ENCODE results near the gene SPTSSB. TPM values are rescaled to one million over a fixed set of nuclear protein-coding genes. Genes with fewer than 3 reads are reported as not detected.

The SPTSSB gene
- total and polyA plus RNA-seq, 2 donors (not counting 1 experiment from before 2014, with no cell fraction given), result under 0.01 TPM; not detected in 1

GRCh38 chr3:161336661-161337060, 34.7 kb downstream of the SPTSSB start:
- Histone ChIP-seq H3K9ac (ENCODE audit: insufficient read depth, low read length) (no peak overlapping the region), H3K27me3 (ENCODE audit: control insufficient read depth, insufficient read depth, low read length) (no peaks in the 10 kb centered on the region), H3K27ac (ENCODE audit: insufficient read depth, low read length) (no peak overlapping the region), H2AFZ (ENCODE audit: low read length) (no peak overlapping the region), H4K20me1 (ENCODE audit: control insufficient read depth, extremely low read depth, insufficient read depth, low read length) (no peaks in the 10 kb centered on the region), H3K4me3 (replicated peaks in 1 of 4; ENCODE audit: control extremely low read depth in 1 of 4, insufficient read depth in 1 of 4, low read depth in 3 of 4, low read length in 4 of 4) (no peak overlapping the region), H3K4me2 (ENCODE audit: extremely low read depth, insufficient read depth, low read length) (no peak overlapping the region), H3K79me2 (ENCODE audit: control insufficient read depth, insufficient read depth, low read length) (no peaks in the 10 kb centered on the region), H3K36me3 (ENCODE audit: control insufficient read depth, insufficient read depth, low read length) (no peaks in the 10 kb centered on the region), H3K9me3 (ENCODE audit: control insufficient read depth, insufficient read depth, low read depth, low read length) (no peaks in the 10 kb centered on the region), H3K4me1 (ENCODE audit: control insufficient read depth, extremely low read depth, insufficient read depth, low read length) (no peaks in the 10 kb centered on the region)
- DNase-seq (ENCODE audit: low read depth in 2 of 2), result no peak
- TF ChIP-seq CTCF (conservative IDR thresholded peaks at IDR 0.05 in 1 of 2, IDR thresholded peaks at IDR 0.05 in 1 of 2; ENCODE audit: low read depth in 1 of 2, low read length in 2 of 2), result no peak
- TF ChIP-seq EZH2 (IDR thresholded peaks at IDR 0.05; ENCODE audit: low read length, missing control alignments), result no peak

- H3K27me3 ChIP-seq (ENCODE audit: control insufficient read depth, insufficient read depth, low read length), result no peaks in the 10 kb centered on the region
- H3K4me2 ChIP-seq (ENCODE audit: extremely low read depth, insufficient read depth, low read length), result no peak overlapping the region
- no peaks in the 10 kb centered on the region for H4K20me1 ChIP-seq (ENCODE audit: control insufficient read depth, extremely low read depth, insufficient read depth, low read length)
- H3K79me2 ChIP-seq (ENCODE audit: control insufficient read depth, insufficient read depth, low read length), result no peaks in the 10 kb centered on the region
- no peaks in the 10 kb centered on the region for H3K36me3 ChIP-seq (ENCODE audit: control insufficient read depth, insufficient read depth, low read length)
- H3K4me1 ChIP-seq (ENCODE audit: control insufficient read depth, extremely low read depth, insufficient read depth, low read length), result no peaks in the 10 kb centered on the region
- no peak overlapping the region for H3K4me3 ChIP-seq (replicated peaks in 1 of 4; ENCODE audit: control extremely low read depth in 1 of 4, insufficient read depth in 1 of 4, low read depth in 3 of 4, low read length in 4 of 4)
- no peak overlapping the region for H3K9ac ChIP-seq (ENCODE audit: insufficient read depth, low read length)
- TF ChIP-seq EZH2 (IDR thresholded peaks at IDR 0.05; ENCODE audit: low read length, missing control alignments) (no peak), CTCF (conservative IDR thresholded peaks at IDR 0.05 in 1 of 2, IDR thresholded peaks at IDR 0.05 in 1 of 2; ENCODE audit: low read depth in 1 of 2, low read length in 2 of 2) (no peak)
- no peak overlapping the region for H3K27ac ChIP-seq (ENCODE audit: insufficient read depth, low read length)
- no peaks in the 10 kb centered on the region for H3K9me3 ChIP-seq (ENCODE audit: control insufficient read depth, insufficient read depth, low read depth, low read length)
- DNase-seq (ENCODE audit: low read depth in 2 of 2), result no peak
- no peak overlapping the region for H2AFZ ChIP-seq (ENCODE audit: low read length)
Observed at GRCh38 chr3:161333696-161334095, 37.6 kb downstream of the SPTSSB start.

- Histone ChIP-seq H2AFZ (ENCODE audit: low read length) (no peak overlapping the region), H3K27me3 (ENCODE audit: control insufficient read depth, insufficient read depth, low read length) (no peaks in the 10 kb centered on the region), H3K27ac (ENCODE audit: insufficient read depth, low read length) (no peak overlapping the region), H3K4me3 (replicated peaks in 1 of 4; ENCODE audit: control extremely low read depth in 1 of 4, insufficient read depth in 1 of 4, low read depth in 3 of 4, low read length in 4 of 4) (no peak overlapping the region), H3K9ac (ENCODE audit: insufficient read depth, low read length) (no peak overlapping the region), H3K79me2 (ENCODE audit: control insufficient read depth, insufficient read depth, low read length) (no peaks in the 10 kb centered on the region), H4K20me1 (ENCODE audit: control insufficient read depth, extremely low read depth, insufficient read depth, low read length) (no peaks in the 10 kb centered on the region), H3K9me3 (ENCODE audit: control insufficient read depth, insufficient read depth, low read depth, low read length) (no peaks in the 10 kb centered on the region), H3K4me1 (ENCODE audit: control insufficient read depth, extremely low read depth, insufficient read depth, low read length) (no peaks in the 10 kb centered on the region), H3K36me3 (ENCODE audit: control insufficient read depth, insufficient read depth, low read length) (no peaks in the 10 kb centered on the region), H3K4me2 (ENCODE audit: extremely low read depth, insufficient read depth, low read length) (no peak overlapping the region)
- no peak for TF ChIP-seq EZH2 (IDR thresholded peaks at IDR 0.05; ENCODE audit: low read length, missing control alignments)
- DNase-seq (ENCODE audit: low read depth in 2 of 2), result no peak
Observed at GRCh38 chr3:161332792-161333191, 38.5 kb downstream of the SPTSSB start.
